Measurements from ENCODE around the gene ETV6. TPM values are rescaled to one million over a fixed set of nuclear protein-coding genes. Genes with fewer than 3 reads are reported as not detected.
A peak's percentile ranks its signal among the peaks of the same experiment; 100 is the strongest.

ETV6 gene
- total and polyA plus RNA-seq, 2 experiments from 2014 or later = 9.1 to 11.9 TPM

- peak; percentile 21 for TF ChIP-seq CTCF (IDR thresholded peaks at IDR 0.05; ENCODE audit: low read depth, low read length)
- Histone ChIP-seq H3K4me3 (no peak overlapping the region), H3K36me3 (peaks cover 3% of the 10 kb centered on the region), H3K27me3 (no peaks in the 10 kb centered on the region), H3K4me1 (ENCODE audit: low read depth) (no peaks in the 10 kb centered on the region), H3K27ac (no peak overlapping the region), H3K9me3 (ENCODE audit: low read depth) (no peaks in the 10 kb centered on the region)
- DNase-seq (ENCODE audit: low read depth in 1 of 2, low spot score in 1 of 2) = peak; percentile 16 to 31
These were observed 242.4 kb downstream of the ETV6 start for GRCh38 chr12:11891754-11892386.

- Histone ChIP-seq H3K9me3 (ENCODE audit: low read depth) (no peaks in the 10 kb centered on the region), H3K4me1 (ENCODE audit: low read depth) (no peaks in the 10 kb centered on the region), H3K4me3 (no peak overlapping the region), H3K36me3 (peaks cover 3% of the 10 kb centered on the region), H3K27ac (no peak overlapping the region), H3K27me3 (no peaks in the 10 kb centered on the region)
- no peak for TF ChIP-seq CTCF (IDR thresholded peaks at IDR 0.05; ENCODE audit: low read depth, low read length)
- no peak for DNase-seq (ENCODE audit: low read depth in 1 of 2, low spot score in 1 of 2)
These were observed 244.5 kb downstream of the ETV6 start for GRCh38 chr12:11893998-11894397.

- H3K36me3 ChIP-seq = peaks cover 3% of the 10 kb centered on the region
- TF ChIP-seq CTCF (IDR thresholded peaks at IDR 0.05; ENCODE audit: low read depth, low read length) = no peak
- no peak overlapping the region for H3K27ac ChIP-seq
These were observed 245.4 kb downstream of the ETV6 start for GRCh38 chr12:11894890-11895289.

GRCh38 chr12:11895421-11896078, 246.1 kb downstream of the ETV6 start:
- DNase-seq (ENCODE audit: low read depth in 1 of 2, low spot score in 1 of 2) = no peak

More at GRCh38 chr12:11894890-11895289, 245.4 kb downstream of the ETV6 start:
- DNase-seq (ENCODE audit: low read depth in 1 of 2, low spot score in 1 of 2) = no peak
- Histone ChIP-seq H3K4me3 (no peak overlapping the region), H3K4me1 (ENCODE audit: low read depth) (no peaks in the 10 kb centered on the region), H3K27me3 (no peaks in the 10 kb centered on the region), H3K9me3 (ENCODE audit: low read depth) (no peaks in the 10 kb centered on the region)

GRCh38 chr12:11896417-11896929, 247.0 kb downstream of the ETV6 start:
- Histone ChIP-seq H3K27me3 (no peaks in the 10 kb centered on the region), H3K9me3 (ENCODE audit: low read depth) (no peaks in the 10 kb centered on the region), H3K4me3 (no peak overlapping the region), H3K4me1 (ENCODE audit: low read depth) (no peaks in the 10 kb centered on the region), H3K36me3 (no peaks in the 10 kb centered on the region), H3K27ac (no peak overlapping the region)
- no peak for DNase-seq (ENCODE audit: low read depth in 1 of 2, low spot score in 1 of 2)
- no peak for TF ChIP-seq CTCF (IDR thresholded peaks at IDR 0.05; ENCODE audit: low read depth, low read length)

More at GRCh38 chr12:11895421-11896078, 246.1 kb downstream of the ETV6 start:
- H3K36me3 ChIP-seq = peaks cover 3% of the 10 kb centered on the region
- no peaks in the 10 kb centered on the region for H3K4me1 ChIP-seq (ENCODE audit: low read depth)
- no peak for TF ChIP-seq CTCF (IDR thresholded peaks at IDR 0.05; ENCODE audit: low read depth, low read length)
- H3K9me3 ChIP-seq (ENCODE audit: low read depth) = no peaks in the 10 kb centered on the region
- no peak overlapping the region for H3K27ac ChIP-seq
- H3K27me3 ChIP-seq = no peaks in the 10 kb centered on the region
- H3K4me3 ChIP-seq = no peak overlapping the region

Measured in cardiac muscle cell (in vitro differentiated cells and primary cell).